Panc1 (cell line): ENCODE data around the gene FTSJ1.

Experiments
- CTCF ChIP-seq: fragments of 450-650 bp; IDR thresholded peaks from 2 replicates; pipeline ENCODE4 v1.5.1; 2017; ENCODE audit warnings: mild to moderate bottlenecking
- REST ChIP-seq, 2 experiments: IDR thresholded peaks; 2 replicates each; pipeline ENCODE4 v1.6.1; 2011 to 2012; ENCODE audit warnings: low read depth in 2 of 2, control low read depth in 1 of 2, low read length in 1 of 2, mild to moderate bottlenecking in 1 of 2, moderate library complexity in 1 of 2; ENCODE audit not compliant: insufficient read depth in 1 of 2

- TF ChIP-seq REST (IDR thresholded peaks at IDR 0.05; ENCODE audit: insufficient read depth in 1 of 2, low read depth in 2 of 2, low read length in 1 of 2) (no peak), CTCF (no peak; the same call in 1 of the 2 replicates)
Observed at GRCh38 chrX:48493890-48494364, 17.9 kb downstream of the FTSJ1 start.
